ENCODE measurements around the gene MBD3L1.

DNA sequence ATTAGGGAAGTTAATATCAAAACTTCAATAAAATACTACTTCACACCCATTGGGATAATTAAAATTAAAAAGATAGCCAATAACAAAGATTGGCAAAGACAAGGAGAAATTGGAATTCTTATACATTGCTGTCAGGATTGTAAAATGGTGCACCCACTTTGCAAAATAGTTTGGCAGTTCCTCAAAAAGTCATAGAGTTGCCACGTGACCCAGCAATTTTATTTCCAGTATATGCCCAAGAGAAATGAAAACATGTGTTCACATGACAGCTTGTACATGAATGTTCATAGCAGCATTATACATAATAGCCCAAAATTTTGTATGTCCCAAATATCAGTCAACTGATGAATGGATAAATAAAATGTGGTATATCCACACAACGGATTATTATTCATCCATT lies 3.3 kb downstream of the MBD3L1 start:
- TF ChIP-seq SP1 (IDR thresholded peaks at IDR 0.05) (no peak), TARDBP (IDR thresholded peaks at IDR 0.05) (no peak), FOXK2 (IDR thresholded peaks at IDR 0.05) (no peak), NFRKB (IDR thresholded peaks at IDR 0.05) (no peak), FOXM1 (IDR thresholded peaks at IDR 0.05; ENCODE audit: borderline replicate concordance) (no peak), HDGF (IDR thresholded peaks at IDR 0.05; ENCODE audit: borderline replicate concordance) (no peak)
